Myocyte (in vitro differentiated cells): ENCODE measurements around the gene MARK2. TPM values are rescaled to one million over a fixed set of nuclear protein-coding genes. Genes with fewer than 3 reads are reported as not detected.

Source experiments
- total RNA-seq: library from RNA; depleted of rRNA; stranded (reverse); fragments of >200 nt; gene quantifications from 2 replicates; pipeline ENCODE4 v1.2.3, GENCODE V29; 2014

Gene MARK2
- total RNA-seq, 1 donor from 2014 or later, result 25.4 TPM

Other genes starting within 250 kb of the MARK2 start
- 83.5 and 90.2 TPM in 2 replicates for gene PLAAT3, start 224.7 kb upstream of the MARK2 start, total RNA-seq
- 28.2 and 30.8 TPM in 2 replicates for gene ATL3, start 167.7 kb upstream of the MARK2 start, total RNA-seq
- 65.6 and 80.4 TPM in 2 replicates for gene RTN3, start 157.6 kb upstream of the MARK2 start, total RNA-seq
- gene ZFTA, start 70.3 kb upstream of the MARK2 start, total RNA-seq, result 20.7 and 23.2 TPM in 2 replicates
- gene SPINDOC, start 25.7 kb upstream of the MARK2 start, total RNA-seq, result 16.2 and 16.8 TPM in 2 replicates
- 0.53 and 0.57 TPM in 2 replicates for gene RCOR2, start 78.1 kb downstream of the MARK2 start, total RNA-seq
- 8.0 and 13.1 TPM in 2 replicates for gene NAA40, start 99.9 kb downstream of the MARK2 start, total RNA-seq
- 396 and 474 TPM in 2 replicates for gene COX8A, start 135.5 kb downstream of the MARK2 start, total RNA-seq
- 41.7 and 47.0 TPM in 2 replicates for gene OTUB1, start 147.3 kb downstream of the MARK2 start, total RNA-seq
- gene FLRT1, start 196.8 kb downstream of the MARK2 start, total RNA-seq, result not detected in 2 replicates